HG03135 (cell line): ENCODE results near the gene POC1A.
"Not testable (repeated sequence)": the region's sequence is repeated elsewhere in the genome, so short reads cannot be mapped to it uniquely, and the experiment has no call there.

Experiments
- ATAC-seq: cut with Tn5 transposase; IDR thresholded peaks from one replicate; pipeline ENCODE4 v1.9.1; 2021; ENCODE audit warnings: mild to moderate bottlenecking, moderate library complexity; ENCODE audit not compliant: unreplicated experiment

POC1A gene

DNA sequence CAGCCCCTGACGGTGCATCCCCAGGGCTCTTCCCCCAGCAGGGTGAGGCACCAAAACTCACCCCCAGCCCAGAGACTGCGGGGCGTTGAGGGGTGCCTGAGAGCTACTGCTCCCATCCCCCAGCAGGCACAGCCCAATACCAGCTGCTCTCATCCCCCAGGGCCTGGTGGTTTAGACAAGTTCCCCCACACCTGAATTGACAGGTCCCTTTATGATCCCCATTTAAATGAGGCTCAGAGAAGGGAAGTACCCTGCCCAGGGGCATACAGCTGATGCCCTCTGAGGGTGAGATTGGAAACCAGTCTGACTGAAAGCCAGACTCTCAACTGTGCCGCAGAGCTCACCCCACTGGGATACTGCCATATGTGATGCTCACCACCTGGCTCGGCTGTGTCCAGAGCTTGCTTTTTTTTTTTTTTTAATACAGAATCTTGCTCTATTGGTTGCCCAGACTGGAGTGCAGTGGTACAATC, 118.0 kb downstream of the POC1A start:
- no peak for ATAC-seq

DNA sequence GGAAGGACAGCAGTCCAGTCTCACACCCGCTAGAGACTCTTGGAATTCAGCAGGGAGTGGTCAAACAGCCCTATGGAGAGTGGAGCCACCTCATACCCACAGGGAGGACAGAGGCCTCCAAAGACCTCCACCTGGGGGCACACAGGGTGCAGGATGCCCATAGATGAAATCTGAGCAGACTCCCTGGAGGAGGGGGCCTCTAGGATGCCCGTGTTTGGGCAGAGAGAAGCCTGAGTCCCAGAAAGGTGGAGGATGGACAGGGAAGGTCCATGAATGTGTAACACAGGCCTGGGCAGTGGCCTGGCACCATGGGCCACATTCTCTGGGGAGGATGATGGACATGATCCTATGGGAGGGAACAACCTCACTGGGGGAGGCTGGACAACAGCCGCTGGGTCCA, 119.6 kb downstream of the POC1A start:
- ATAC-seq: no peak

DNA sequence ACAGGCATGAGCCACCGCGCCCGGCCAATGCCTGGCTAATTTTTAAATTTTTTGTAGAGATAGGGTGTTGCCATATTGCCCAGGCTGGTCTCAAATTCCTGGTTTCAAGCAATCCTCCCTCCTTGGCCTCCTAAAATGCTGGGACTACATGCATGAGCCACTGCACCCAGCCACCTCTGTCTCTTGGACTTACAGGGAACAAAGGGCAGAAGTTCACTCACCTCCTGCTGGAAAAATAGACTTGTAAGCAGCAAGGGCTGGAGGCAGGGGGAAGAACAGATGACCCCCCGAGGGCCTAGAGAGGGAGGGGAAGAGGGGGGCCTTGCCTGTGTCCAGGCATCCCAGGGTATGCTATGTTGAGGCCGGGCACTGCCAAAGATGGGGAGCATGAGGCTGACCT, 120.0 kb downstream of the POC1A start:
- no peak for ATAC-seq

DNA sequence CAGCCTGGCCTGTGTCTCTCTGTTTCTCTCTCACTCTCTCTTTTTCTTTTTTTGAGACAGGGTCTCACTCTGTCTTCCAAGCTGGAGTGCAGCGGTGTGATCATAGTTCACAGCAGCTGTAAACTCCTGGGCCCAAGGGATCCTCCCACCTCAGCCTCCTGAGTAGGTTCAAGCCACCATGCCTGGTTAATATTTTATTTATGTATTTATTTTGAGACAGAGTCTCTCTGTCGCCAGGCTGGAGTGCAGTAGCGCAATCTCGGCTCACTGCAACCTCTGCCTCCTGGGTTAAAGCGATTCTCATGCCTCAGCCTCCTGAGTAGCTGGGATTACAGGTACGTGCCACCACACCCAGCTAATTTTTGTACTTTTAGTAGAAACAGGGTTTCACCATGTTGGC, 120.5 kb downstream of the POC1A start:
- ATAC-seq: not testable (repeated sequence)

DNA sequence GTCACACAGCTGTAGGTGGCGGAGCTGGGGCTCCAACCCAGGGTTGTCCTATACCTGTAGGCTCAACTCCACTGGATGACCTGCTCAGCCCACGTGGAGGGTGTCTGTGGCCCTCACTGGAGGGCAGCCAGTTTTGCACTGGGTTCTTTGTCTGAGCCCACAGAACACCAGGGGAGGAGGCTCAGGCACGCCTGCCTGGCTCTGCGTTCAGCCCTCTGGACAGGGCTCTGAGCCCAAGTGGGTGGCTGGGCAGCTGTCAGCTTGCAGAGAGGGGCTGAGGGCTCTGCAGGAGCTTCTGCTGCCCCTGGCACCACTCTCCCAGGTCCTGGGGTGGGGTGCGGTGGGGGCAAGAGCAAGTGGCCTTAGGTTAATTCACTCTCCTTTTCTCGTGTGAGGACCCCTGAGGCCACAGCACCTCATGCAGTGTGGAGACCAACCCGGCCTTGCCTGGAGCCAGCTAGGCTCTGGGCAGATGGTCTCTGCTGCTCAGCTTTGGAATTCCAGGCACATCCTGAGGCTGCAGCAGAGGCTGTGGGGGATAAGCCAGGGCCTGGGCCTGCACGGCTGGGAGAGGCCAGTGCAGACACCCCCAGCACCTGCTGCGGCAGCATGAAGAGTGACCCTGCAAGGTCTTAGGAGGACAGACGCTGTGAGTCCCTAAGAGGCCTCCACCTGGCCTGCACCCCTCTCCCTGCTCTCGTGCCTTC, 121.4 kb downstream of the POC1A start:
- no peak for ATAC-seq

DNA sequence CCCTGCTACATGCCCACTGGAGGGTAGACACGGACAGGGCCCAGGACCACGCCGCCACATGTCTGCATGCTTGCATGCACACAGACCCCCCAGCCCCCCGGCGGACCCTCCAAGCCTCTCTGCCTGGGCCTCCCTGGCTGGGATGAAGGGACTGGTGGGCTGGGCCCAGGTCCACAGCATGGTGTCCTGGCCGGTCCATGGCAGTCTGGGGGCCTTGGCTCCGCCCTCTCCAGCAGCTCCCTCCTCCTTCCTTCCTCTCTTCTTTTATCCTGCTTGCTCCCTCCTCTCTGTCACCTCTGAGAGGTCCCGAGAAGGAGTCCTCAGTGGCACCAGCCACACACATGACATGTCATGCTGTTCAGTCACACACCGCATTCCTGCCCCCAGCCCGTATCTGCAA, 122.3 kb downstream of the POC1A start:
- ATAC-seq: no peak

DNA sequence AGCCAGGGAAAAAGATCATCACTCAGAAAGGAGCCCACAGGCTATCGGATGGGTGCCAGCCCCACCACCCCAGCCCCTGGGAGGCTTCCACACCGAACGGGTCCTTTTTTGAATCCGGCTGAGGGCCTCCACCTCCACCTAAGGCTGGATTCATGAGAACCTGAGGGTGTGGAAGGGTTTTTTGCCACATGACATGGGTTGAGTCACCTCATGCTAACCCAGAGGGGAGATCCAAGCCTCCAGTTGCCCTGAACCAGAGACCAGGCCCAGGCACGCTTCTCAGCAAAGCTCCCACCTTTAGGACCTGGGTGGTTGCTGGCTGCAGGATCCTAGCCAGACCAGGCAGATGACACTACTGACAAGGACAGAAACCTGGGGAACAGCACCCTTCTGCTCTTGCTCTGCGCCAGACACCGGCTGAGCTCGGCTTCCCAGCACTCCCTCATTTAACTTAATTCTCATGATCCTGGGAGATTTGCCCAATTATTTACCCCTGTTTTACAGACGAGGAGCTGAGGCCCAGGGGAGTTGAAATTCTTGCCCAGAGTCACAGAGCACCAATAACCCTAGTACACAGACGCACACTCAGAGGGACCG, 123.4 kb downstream of the POC1A start:
- ATAC-seq: no peak

DNA sequence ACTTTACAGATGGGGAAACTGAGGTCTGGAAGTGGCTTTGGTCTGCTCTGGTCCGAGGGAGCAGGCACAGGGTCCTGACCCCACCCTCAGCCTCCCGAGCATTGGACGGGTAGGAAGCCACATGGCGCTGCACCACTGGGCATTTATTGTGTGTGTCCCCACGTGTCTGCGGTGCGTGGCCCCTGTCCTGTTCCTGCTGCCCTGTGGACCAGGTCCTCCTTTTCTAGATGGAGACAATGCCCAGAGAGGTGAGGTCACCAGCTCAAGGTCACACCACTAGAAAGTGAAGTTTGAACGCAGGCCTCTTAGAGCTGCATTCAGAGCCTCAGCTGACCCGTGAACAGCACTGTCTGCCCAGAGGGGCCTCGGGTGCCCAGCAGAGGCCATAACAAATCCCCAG, 124.7 kb downstream of the POC1A start:
- ATAC-seq: no peak

DNA sequence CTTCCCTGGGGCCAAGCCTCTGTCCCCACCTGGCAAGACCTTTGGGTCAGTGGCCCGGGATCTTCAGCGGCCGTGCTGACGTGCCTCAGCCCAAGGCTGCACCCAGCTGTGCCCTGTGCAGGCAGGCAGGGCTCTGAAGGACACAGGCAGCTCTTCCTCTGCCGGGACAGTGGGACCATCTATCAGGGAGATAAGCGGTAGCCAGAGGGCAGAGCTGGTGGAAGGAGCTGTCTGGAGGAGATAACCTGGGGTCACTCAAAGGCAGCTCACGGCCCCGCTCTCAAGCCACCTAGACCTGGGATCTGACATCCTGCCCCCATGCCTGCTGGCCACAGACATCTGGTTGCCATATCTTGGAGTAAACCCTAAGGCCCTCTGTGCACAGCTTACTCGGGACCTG, 125.2 kb downstream of the POC1A start:
- ATAC-seq: no peak

DNA sequence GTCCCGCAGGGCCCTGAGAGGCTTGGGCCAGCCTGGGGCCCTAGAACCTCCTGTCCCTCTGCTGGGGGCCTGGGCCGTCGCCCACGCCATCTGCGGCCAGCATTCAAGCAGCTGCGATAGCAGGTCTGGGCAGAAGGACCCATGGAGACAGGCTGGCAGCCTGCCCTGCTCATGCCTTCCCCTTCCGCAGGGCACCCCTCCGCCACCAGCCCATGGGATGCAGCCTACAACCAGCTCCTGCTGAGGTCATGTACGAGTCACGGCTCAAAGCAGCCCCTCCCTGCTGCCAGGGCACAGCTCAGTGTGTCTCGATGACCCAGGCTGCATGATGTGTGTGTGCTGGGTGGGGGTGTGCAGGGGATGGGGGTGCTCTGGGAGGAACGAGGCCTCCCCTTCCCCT, 125.7 kb downstream of the POC1A start:
- ATAC-seq: no peak

DNA sequence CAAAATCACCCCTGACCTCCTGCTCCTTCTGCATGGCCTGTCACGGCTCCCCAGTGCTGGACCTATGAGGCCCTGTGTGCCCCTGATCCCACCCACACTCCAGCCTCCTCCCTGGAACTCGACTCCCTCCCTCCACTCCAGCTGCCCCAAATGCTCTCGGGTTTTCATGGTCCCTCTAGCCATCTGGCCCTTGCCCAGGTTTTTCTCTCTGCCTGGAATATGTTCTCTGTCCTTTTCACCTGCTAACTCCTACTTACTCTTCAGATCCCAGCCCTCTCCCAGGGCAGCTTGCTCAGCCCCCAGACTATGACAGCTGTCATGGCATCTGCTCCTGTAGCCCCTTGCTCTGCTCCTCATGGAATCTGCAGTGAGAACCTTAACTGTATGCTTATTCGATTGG, 128.2 kb downstream of the POC1A start:
- no peak for ATAC-seq

DNA sequence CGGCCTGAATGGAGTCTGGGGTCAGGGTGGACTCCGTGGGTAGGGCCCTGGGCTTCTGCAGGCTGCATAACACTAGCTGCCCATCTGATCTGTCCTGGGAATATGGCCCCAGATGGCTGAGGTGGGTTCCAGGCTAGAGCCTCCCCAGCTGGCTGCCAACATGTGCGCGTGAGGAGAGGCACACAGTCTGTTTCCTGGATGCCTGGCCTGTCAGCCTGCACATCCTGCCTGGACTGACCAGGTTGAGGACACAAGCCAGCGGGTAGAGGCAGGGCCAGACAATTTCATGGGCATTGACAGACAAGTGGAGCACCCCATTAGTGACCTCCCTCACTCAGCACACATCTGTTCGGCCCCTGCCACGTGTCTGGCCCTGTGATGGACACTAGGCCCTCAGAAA, 128.8 kb downstream of the POC1A start:
- no peak for ATAC-seq
